IMR-90 (cell line): ENCODE results near the gene SLC22A12. TPM values are rescaled to one million over a fixed set of nuclear protein-coding genes. Genes with fewer than 3 reads are reported as not detected.

ENCODE experiments used
- ATAC-seq: fragments of 200-7000 bp; cut with Tn5 transposase; 2 replicates; pipeline ENCODE4 v1.9.1; 2020; ENCODE audit warnings: low read depth, mild to moderate bottlenecking, moderate library complexity
- BruUV-seq: library from RNA; stranded (reverse); fragments of 400-500 nt; replicated peaks from 2 replicates; lab custom pipeline; 2021; lab: Mats Ljungman, UMichigan
- CTCF ChIA-PET: fragments of 300-600 bp; formaldehyde crosslinking; extraction: SDS; loops from one replicate; lab custom pipeline; 2021; ENCODE audit warnings: antibody characterized with exemption; lab: Yijun Ruan, JAX
- POLR2A ChIA-PET: fragments of 300-600 bp; sonication (Branson Sonifier 250); formaldehyde crosslinking; loops from one replicate; lab custom pipeline; 2022; ENCODE audit warnings: antibody characterized with exemption; ENCODE audit not compliant: unreplicated experiment; lab: Charles Lee
- DNase-seq: peaks from one replicate; pipeline ENCODE4 v3.0.0; 2013
- H2AFZ ChIP-seq: replicated peaks from 2 replicates; pipeline ENCODE3; 2013; ENCODE audit warnings: low read length, mild to moderate bottlenecking; ENCODE audit not compliant: poor library complexity
- H2AK5ac ChIP-seq: 2 replicates; pipeline ENCODE4 v1.6.1; 2013; ENCODE audit warnings: low read depth, low read length, inconsistent platforms
- H2AK9ac ChIP-seq: replicated peaks from 2 replicates; pipeline ENCODE3; 2013; ENCODE audit warnings: mild to moderate bottlenecking, low read depth, low read length, moderate library complexity; ENCODE audit not compliant: poor library complexity
- H2BK120ac ChIP-seq: 2 replicates; pipeline ENCODE4 v1.6.1; 2013; ENCODE audit warnings: low read depth, low read length, inconsistent platforms
- H2BK15ac ChIP-seq: 3 replicates; pipeline ENCODE4 v1.6.1; 2013; ENCODE audit warnings: low read depth, low read length, inconsistent platforms
- H2BK20ac ChIP-seq: 2 replicates; pipeline ENCODE4 v1.6.1; 2013; ENCODE audit warnings: low read depth, mild to moderate bottlenecking, inconsistent platforms, low read length, moderate library complexity
- H2BK5ac ChIP-seq: 2 replicates; pipeline ENCODE4 v1.6.1; 2013; ENCODE audit warnings: mild to moderate bottlenecking, low read depth, low read length, inconsistent platforms; ENCODE audit not compliant: poor library complexity, severe bottlenecking
- H3K14ac ChIP-seq: replicated peaks from 2 replicates; pipeline ENCODE4 v1.6.1; 2013; ENCODE audit warnings: low read depth, low read length, inconsistent platforms
- H3K18ac ChIP-seq: 2 replicates; pipeline ENCODE4 v1.6.1; 2013; ENCODE audit warnings: low read depth, low read length, control low read depth
- H3K23ac ChIP-seq: 2 replicates; pipeline ENCODE4 v1.6.1; 2013; ENCODE audit warnings: low read depth, low read length, inconsistent platforms
- H3K27ac ChIP-seq: 2 replicates; pipeline ENCODE4 v1.5.1; 2013; ENCODE audit warnings: mild to moderate bottlenecking, control low read depth, low read length; ENCODE audit not compliant: insufficient read depth
- H3K27me3 ChIP-seq: 2 replicates; pipeline ENCODE4 v1.6.1; 2013; ENCODE audit warnings: low read length; ENCODE audit not compliant: control insufficient read depth, insufficient read depth
- H3K36me3 ChIP-seq: 2 replicates; pipeline ENCODE4 v1.6.1; 2013; ENCODE audit warnings: low read length, mixed read lengths; ENCODE audit not compliant: control insufficient read depth, insufficient read depth
- H3K4ac ChIP-seq: 2 replicates; pipeline ENCODE4 v1.6.1; 2013; ENCODE audit warnings: low read depth, low read length, inconsistent platforms
- H3K4me1 ChIP-seq: 2 replicates; pipeline ENCODE4 v1.6.1; 2013; ENCODE audit warnings: low read length, mixed read lengths; ENCODE audit not compliant: control insufficient read depth, insufficient read depth
- H3K4me2 ChIP-seq: 2 replicates; pipeline ENCODE4 v1.6.1; 2013; ENCODE audit warnings: low read depth, mild to moderate bottlenecking, control low read depth, low read length, moderate library complexity
- H3K4me3 ChIP-seq: 2 replicates; pipeline ENCODE4 v1.5.1; 2013; ENCODE audit warnings: low read depth, mild to moderate bottlenecking, control low read depth, low read length, moderate library complexity; ENCODE audit not compliant: insufficient read depth
- H3K56ac ChIP-seq: 2 replicates; pipeline ENCODE4 v1.6.1; 2013; ENCODE audit warnings: low read length, inconsistent platforms; ENCODE audit not compliant: insufficient read depth; ENCODE audit errors: extremely low read depth
- H3K79me1 ChIP-seq, 2 experiments: 2 replicates each; pipeline ENCODE4 v1.6.1; 2013; ENCODE audit warnings: low read length in 2 of 2, inconsistent platforms in 1 of 2, low read depth in 1 of 2
- H3K9ac ChIP-seq: 2 replicates; pipeline ENCODE4 v1.6.1; 2013; ENCODE audit warnings: low read depth, low read length, control low read depth
- H3K9me1 ChIP-seq: 2 replicates; pipeline ENCODE4 v1.6.1; 2013; ENCODE audit warnings: low read length, inconsistent platforms; ENCODE audit not compliant: insufficient read depth
- H3K9me3 ChIP-seq: 2 replicates; pipeline ENCODE4 v1.6.1; 2013; ENCODE audit warnings: low read length; ENCODE audit not compliant: control insufficient read depth, insufficient read depth
- H4K20me1 ChIP-seq: 2 replicates; pipeline ENCODE4 v1.6.1; 2013; ENCODE audit warnings: low read length, inconsistent platforms; ENCODE audit not compliant: insufficient read depth
- H4K5ac ChIP-seq: 2 replicates; pipeline ENCODE4 v1.6.1; 2013; ENCODE audit warnings: mild to moderate bottlenecking, low read depth, low read length, control low read depth
- H4K8ac ChIP-seq, 2 experiments: 2 replicates each; pipeline ENCODE4 v1.6.1; 2013; ENCODE audit warnings: low read depth in 2 of 2, low read length in 2 of 2, control low read depth in 1 of 2, inconsistent platforms in 1 of 2
- H4K91ac ChIP-seq: 2 replicates; pipeline ENCODE4 v1.6.1; 2013; ENCODE audit warnings: low read depth, low read length, inconsistent platforms; ENCODE audit not compliant: insufficient read depth
- BHLHE40 ChIP-seq: fragments of 150-350 bp; IDR thresholded peaks from 2 replicates; pipeline ENCODE4 v1.6.1; 2016; ENCODE audit warnings: mild to moderate bottlenecking, low read depth, low read length
- CEBPB ChIP-seq: IDR thresholded peaks from 2 replicates; pipeline ENCODE4 v1.6.1; 2012; ENCODE audit warnings: low read depth, low read length, improper control_type of control experiment
- CHD1 ChIP-seq: IDR thresholded peaks from 2 replicates; pipeline ENCODE4 v1.6.1; 2012; ENCODE audit warnings: low read depth, low read length, improper control_type of control experiment
- FOS ChIP-seq: fragments of 150-350 bp; IDR thresholded peaks from 2 replicates; pipeline ENCODE4 v1.6.1; 2016; ENCODE audit warnings: low read depth, low read length
- MAFK ChIP-seq: IDR thresholded peaks from 2 replicates; pipeline ENCODE4 v1.6.1; 2012; ENCODE audit warnings: low read depth, low read length, improper control_type of control experiment
- MXI1 ChIP-seq: IDR thresholded peaks from 2 replicates; pipeline ENCODE4 v1.6.1; 2012; ENCODE audit warnings: low read depth, mild to moderate bottlenecking, low read length, moderate library complexity, borderline replicate concordance
- NFE2L2 ChIP-seq: fragments of 150-350 bp; IDR thresholded peaks from 2 replicates; pipeline ENCODE4 v1.6.1; 2016; ENCODE audit warnings: low read depth, mild to moderate bottlenecking, low read length
- POLR2A ChIP-seq: IDR thresholded peaks from 2 replicates; pipeline ENCODE4 v1.6.1; 2012; ENCODE audit warnings: mild to moderate bottlenecking, low read depth, low read length
- RAD21 ChIP-seq: IDR thresholded peaks from 2 replicates; pipeline ENCODE4 v1.6.1; 2012; ENCODE audit warnings: low read length, improper control_type of control experiment
- RCOR1 ChIP-seq: IDR thresholded peaks from 2 replicates; pipeline ENCODE4 v1.6.1; 2012; ENCODE audit warnings: mild to moderate bottlenecking, low read length, improper control_type of control experiment; ENCODE audit not compliant: insufficient replicate concordance
- RFX5 ChIP-seq: IDR thresholded peaks from 2 replicates; pipeline ENCODE4 v1.8.0; 2012; ENCODE audit warnings: low read depth, mild to moderate bottlenecking, low read length, moderate library complexity
- SMC3 ChIP-seq: fragments of 150-350 bp; IDR thresholded peaks from 2 replicates; pipeline ENCODE4 v1.6.1; 2016; ENCODE audit warnings: low read depth, mild to moderate bottlenecking, antibody characterized with exemption, low read length, moderate library complexity
- WGBS, 2 experiments: methylation state at CpG; one replicate each; pipeline versions ENCODE4 v1.1.5 to v1.1.7; 2013; ENCODE audit warnings: missing lambda C conversion rate in 2 of 2; ENCODE audit not compliant: insufficient read length in 1 of 2; ENCODE audit errors: extremely low coverage in 2 of 2; 5-methylcytosine and 5-hydroxymethylcytosine counted together
- dilution Hi-C: fragments of 300-500 bp; cut with HindIII; formaldehyde crosslinking; loops from one replicate; pipeline ENCODE4 v1.14.3; 2018; ENCODE audit warnings: low sequenced_read_pairs; ENCODE audit not compliant: unreplicated experiment
- in situ Hi-C: fragments of 300-500 bp; cut with MboI; formaldehyde crosslinking; loops from 3 replicates; pipeline ENCODE4 v1.14.3; 2019; ENCODE audit warnings: low sequenced_read_pairs, inconsistent platforms, mixed read lengths
- intact Hi-C: fragments of 100-400 bp; cut with micrococcal nuclease; formaldehyde crosslinking; loops from 2 replicates; pipeline ENCODE4 v1.10.0; 2022
- polyA plus RNA-seq, 3 experiments: library from polyadenylated mRNA; depleted of rRNA; stranded (reverse); fragments of >200 nt; gene quantifications; 2 replicates each; pipeline ENCODE4 v1.2.3, GENCODE V29; 2012; ENCODE audit warnings: low replicate concordance in 1 of 3
- total RNA-seq: library from RNA; depleted of rRNA; stranded (reverse); fragments of >200 nt; gene quantifications from 2 replicates; pipeline ENCODE4 v1.2.3, GENCODE V29; 2012
- TF ChIP-seq, protein P1 (sequence below): conservative IDR thresholded peaks from 2 replicates; pipeline ENCODE4 v1.5.1; 2012; ENCODE audit warnings: mild to moderate bottlenecking, low read depth, low read length, improper control_type of control experiment

SLC22A12 gene
- total and polyA plus RNA-seq, 2 of the 4 experiments (the other 2 are of a cell fraction), result not detected

DNA sequence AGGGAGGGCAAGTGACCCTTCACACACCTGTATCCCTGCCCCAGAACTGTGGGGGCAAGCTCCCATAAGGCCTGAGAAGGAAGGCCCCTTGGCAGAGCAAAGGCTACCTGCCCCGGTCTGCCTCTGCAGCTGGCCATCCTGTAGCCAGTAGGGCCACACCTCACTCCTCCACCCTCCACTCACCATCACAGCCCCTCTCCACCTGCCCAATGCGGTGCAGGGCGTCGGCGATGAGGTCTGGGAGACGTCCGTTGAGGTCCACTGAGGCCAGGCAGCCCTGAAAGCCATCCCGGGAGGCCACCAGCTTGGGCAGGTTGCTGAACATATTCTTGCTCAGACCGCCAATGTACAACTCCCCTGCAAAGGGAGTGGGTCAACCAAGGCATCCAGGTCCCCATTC lies 57.5 kb downstream of the SLC22A12 start (continued):
- TF ChIP-seq RAD21, result no peak
- TF ChIP-seq CHD1, result no peak
- TF ChIP-seq RCOR1, result no peak

DNA sequence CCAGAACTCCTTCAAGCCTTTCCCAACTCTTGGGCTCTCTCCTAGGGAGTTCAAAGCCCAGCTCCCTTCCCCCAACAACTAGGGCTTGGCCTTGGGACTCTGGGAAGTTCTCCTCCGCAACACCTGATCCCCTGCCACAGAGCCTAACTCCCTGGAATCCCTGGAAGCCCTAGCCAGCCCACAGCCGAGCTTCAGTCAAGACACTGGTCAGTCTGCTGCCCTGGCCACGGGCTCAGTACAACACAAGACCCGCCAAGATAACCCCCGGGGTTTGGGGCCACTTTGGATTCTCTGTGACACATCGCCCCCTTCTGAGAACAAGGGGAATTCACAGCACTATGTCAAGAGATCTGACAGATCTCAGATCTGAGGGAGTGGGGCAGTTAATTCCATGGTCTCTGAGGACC lies 58.3 kb downstream of the SLC22A12 start:
- 86% methylated on average over 1 of the region's 6 CpGs; no CpG with 5 or more reads in 1 of the 2 experiments for WGBS, 2 experiments
- Histone ChIP-seq H3K9me1 (no peaks in the 10 kb centered on the region), H3K27ac (no peak overlapping the region), H3K14ac (no peak overlapping the region), H2AFZ (no peak overlapping the region), H3K4me1 (no peaks in the 10 kb centered on the region), H4K91ac (no peak overlapping the region), H2BK20ac (no peak overlapping the region), H4K8ac (no peak overlapping the region), H2BK5ac (no peak overlapping the region), H3K4ac (no peak overlapping the region), H4K5ac (no peak overlapping the region), H3K56ac (no peak overlapping the region), H2AK9ac (no peak overlapping the region), H2BK120ac (no peak overlapping the region), H3K23ac (no peak overlapping the region), H3K4me3 (no peak overlapping the region), H4K20me1 (no peaks in the 10 kb centered on the region; the same call in 1 of the 2 replicates), H3K79me1 (no peaks in the 10 kb centered on the region), H2BK15ac (no peak overlapping the region), H3K36me3 (no peaks in the 10 kb centered on the region), H3K4me2 (no peak overlapping the region), H3K27me3 (peaks cover 66% of the 10 kb centered on the region), H3K9me3 (no peaks in the 10 kb centered on the region), H3K18ac (no peak overlapping the region), H3K9ac (no peak overlapping the region), H2AK5ac (no peak overlapping the region)
- dilution Hi-C loops (no loop called here), in situ Hi-C loops (no loop called here), intact Hi-C loops (loop anchor here (1.0 kb wide), 1 partner anchor 96 kb away; no protein-coding TSS in a partner anchor)
- CTCF ChIA-PET, result interaction anchor here (2.0 to 2.3 kb wide), 2 partner anchors 10 to 39 kb away, joined by 9 read pairs; no protein-coding TSS in a partner anchor
- ATAC-seq (no peak), DNase-seq (no peak)
- BruUV-seq, result no TSS peak
- POLR2A ChIA-PET, result no interaction called here
- TF ChIP-seq FOS (no peak), RFX5 (no peak), MXI1 (no peak), MAFK (no peak), SMC3 (peak; percentile 29), NFE2L2 (no peak), POLR2A (no peak), CEBPB (no peak), BHLHE40 (no peak), RAD21 (0 out of 2 replicates have a peak, but pooled peaks have one; percentile 37), RCOR1 (no peak)
- TF ChIP-seq, protein P1, sequence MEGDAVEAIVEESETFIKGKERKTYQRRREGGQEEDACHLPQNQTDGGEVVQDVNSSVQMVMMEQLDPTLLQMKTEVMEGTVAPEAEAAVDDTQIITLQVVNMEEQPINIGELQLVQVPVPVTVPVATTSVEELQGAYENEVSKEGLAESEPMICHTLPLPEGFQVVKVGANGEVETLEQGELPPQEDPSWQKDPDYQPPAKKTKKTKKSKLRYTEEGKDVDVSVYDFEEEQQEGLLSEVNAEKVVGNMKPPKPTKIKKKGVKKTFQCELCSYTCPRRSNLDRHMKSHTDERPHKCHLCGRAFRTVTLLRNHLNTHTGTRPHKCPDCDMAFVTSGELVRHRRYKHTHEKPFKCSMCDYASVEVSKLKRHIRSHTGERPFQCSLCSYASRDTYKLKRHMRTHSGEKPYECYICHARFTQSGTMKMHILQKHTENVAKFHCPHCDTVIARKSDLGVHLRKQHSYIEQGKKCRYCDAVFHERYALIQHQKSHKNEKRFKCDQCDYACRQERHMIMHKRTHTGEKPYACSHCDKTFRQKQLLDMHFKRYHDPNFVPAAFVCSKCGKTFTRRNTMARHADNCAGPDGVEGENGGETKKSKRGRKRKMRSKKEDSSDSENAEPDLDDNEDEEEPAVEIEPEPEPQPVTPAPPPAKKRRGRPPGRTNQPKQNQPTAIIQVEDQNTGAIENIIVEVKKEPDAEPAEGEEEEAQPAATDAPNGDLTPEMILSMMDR, result peak; percentile 42
